Medulla oblongata (tissue), 1 donor: ENCODE results near the gene RAB1B.

Experiments used
- DNase-seq: peaks from one replicate; pipeline ENCODE4 v3.0.0-alpha.2; 2015; ENCODE audit errors: extremely low spot score

Gene RAB1B

DNA sequence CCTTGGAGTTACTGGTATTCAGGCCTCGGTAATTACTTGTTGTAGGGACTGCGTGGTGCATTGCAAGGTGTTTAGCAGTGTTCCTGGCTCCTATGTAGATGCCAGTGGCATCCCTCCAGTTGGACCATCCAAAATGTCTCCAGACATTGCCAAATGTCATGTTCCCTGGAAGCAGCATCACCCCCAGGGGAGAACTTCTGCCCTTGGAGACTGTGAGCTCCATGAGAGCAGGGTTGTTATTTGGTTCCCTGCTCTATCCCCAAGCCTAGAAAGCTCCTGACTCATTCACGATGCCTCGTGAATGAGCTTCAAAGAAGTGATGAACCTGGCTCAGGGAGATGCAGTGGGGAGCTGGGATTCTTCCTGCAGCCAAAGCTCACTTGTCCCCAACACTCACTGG lies 53.2 kb downstream of the RAB1B start:
- DNase-seq = no peak

DNA sequence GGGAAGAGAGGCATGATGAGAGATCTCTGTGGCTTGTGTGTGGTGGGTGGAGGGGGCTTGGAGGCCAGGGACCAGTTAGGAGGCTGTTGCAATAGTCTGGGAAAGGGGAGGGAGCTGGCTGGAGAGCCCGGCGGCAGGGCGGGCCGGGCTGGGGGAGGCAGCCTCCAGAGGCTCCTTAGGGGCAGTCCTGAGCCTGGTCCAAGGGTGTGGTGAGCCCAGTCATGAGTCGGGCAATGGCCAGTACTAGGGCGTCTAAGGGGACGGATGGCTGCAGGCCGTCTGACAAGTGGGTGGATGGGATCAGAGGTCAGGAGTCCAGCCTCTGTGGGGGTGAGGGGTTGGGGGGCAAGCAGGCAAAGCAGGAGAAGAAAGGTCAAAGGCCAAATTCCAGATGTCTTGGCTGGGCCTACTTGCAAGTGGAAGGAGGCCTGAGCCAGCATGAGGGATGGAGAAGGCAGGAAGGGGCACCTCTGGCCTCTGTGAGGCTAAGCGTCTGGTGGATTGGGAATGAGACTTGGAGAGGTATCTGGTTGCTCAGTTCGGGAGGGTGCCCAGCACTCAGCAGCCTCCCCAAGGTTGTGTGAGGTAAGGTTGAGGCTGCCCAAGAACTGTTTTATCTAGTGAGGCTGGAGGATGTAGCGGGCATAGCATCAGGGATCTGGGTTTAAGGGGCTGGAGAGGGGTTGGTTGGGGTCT lies 54.4 kb downstream of the RAB1B start:
- no peak for DNase-seq

- no peak for DNase-seq
These were observed 55.2 kb downstream of the RAB1B start for GRCh38 chr11:66323684-66324083.

GRCh38 chr11:66324664-66325063 lies 56.2 kb downstream of the RAB1B start:
- no peak for DNase-seq

DNA sequence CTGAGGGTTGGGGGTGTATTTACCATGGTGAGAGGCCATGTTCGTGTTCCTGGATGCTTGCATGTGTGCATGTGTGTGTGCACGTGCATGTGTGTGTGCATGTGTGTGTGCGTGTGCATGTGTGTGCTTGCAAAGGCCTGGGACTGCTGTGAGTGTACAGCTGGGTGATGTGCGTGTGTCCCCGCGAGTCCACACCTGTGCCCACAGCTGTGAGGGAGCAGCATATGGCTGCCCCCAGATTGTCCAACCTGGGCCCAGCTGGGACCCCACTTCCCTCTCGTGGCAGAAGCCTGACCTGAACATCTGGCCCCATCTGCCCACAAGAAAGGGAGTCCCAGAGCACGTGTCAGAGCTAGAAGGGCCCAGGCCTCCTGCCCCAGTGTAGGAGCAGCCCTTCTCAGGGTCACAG lies 56.8 kb downstream of the RAB1B start:
- no peak for DNase-seq

DNA sequence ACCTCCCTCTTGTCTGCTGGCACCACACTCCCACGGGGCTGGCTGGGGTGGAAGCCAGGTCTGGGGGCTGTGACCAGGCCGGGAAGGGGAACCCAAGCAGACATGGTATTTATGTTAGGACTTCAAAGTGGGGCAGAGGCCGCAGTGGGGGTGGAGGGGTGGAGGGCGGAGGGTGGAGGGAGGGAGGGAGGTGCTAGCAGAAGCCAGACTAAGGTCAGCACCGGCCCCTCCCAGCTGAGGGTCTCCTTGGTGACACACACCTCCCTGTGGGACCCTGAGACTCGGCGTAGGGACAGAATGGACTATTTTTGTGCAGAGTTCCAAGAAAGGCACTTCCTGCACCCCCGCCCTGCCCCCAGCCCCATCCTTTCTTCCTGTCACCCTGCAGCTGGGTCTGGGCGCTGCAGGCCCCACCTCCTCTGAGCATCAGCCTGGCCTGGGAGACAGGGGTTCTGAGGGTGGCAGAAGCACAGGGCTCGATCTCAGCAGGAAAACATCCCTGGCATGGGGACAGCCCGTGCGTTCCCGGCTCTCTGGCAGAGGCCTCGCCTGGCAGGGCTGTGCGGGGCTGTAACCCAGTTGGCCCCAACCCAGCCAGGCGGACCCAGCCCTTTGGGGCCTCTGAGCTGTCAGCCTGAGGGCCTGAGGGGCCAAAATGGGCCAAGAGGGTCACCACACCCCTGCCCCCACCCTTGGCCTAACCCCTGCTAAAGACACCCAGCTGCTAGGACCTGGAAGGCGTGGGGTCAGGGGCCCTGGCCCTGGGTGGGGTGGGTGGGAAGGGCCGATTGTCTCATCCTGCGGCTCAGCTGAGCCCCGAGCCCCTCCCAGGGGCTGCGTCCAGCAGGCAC lies 58.0 kb downstream of the RAB1B start:
- DNase-seq = no peak
